22Rv1 (cell line): Measurements from ENCODE around the gene LCE3A.
"Not testable (repeated sequence)": the region's sequence is repeated elsewhere in the genome, so short reads cannot be mapped to it uniquely, and the experiment has no call there.

Source experiments
- H3K27ac ChIP-seq: fragments of 450-650 bp; 2 replicates; pipeline ENCODE4 v1.5.1; 2017
- ZFX ChIP-seq: fragments of 450-650 bp; IDR thresholded peaks from 2 replicates; pipeline ENCODE4 v1.6.1; 2017; ENCODE audit warnings: antibody characterized with exemption, borderline replicate concordance
- TF ChIP-seq, protein P1 (sequence below): fragments of 450-650 bp; IDR thresholded peaks from 2 replicates; pipeline ENCODE4 v1.5.1; 2017; ENCODE audit warnings: mild to moderate bottlenecking

Gene LCE3A, protein sequence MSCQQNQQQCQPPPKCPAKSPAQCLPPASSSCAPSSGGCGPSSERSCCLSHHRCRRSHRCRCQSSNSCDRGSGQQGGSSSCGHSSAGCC

GRCh38 chr1:152622803-152623202 lies at the start of gene LCE3A:
Gene LCE3A, minus strand, starts transcription at chr1:152623103. Its CDS starts 0 bp downstream, at chr1:152623103.
- no peak within 1 kb of the TSS for H3K27ac ChIP-seq
- no peak for TF ChIP-seq ZFX
- TF ChIP-seq, protein P1, sequence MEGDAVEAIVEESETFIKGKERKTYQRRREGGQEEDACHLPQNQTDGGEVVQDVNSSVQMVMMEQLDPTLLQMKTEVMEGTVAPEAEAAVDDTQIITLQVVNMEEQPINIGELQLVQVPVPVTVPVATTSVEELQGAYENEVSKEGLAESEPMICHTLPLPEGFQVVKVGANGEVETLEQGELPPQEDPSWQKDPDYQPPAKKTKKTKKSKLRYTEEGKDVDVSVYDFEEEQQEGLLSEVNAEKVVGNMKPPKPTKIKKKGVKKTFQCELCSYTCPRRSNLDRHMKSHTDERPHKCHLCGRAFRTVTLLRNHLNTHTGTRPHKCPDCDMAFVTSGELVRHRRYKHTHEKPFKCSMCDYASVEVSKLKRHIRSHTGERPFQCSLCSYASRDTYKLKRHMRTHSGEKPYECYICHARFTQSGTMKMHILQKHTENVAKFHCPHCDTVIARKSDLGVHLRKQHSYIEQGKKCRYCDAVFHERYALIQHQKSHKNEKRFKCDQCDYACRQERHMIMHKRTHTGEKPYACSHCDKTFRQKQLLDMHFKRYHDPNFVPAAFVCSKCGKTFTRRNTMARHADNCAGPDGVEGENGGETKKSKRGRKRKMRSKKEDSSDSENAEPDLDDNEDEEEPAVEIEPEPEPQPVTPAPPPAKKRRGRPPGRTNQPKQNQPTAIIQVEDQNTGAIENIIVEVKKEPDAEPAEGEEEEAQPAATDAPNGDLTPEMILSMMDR = no peak

DNA sequence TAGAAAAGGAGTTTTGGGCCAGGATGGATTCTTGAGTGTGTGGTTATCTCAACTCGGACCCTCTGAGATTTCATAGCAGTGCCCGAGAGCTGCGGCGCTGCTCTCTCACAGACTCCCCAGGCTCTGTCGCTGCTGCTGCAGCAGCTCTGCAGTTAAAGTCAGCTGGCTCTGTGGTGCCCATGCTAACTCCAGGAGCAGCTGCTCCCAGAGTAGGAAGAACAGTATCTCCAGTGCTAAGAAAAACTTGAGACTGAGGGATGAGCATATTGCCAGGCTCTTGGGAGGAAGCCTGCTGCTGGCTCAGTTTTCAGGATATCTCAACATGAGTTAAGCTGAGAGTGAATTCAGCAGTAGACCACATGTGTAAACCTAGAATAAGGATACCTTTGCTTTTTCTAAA lies 44.7 kb upstream of the LCE3A start:
- TF ChIP-seq, protein P1 = no peak
- no peak for TF ChIP-seq ZFX
- no peak overlapping the region for H3K27ac ChIP-seq

- H3K27ac ChIP-seq = not testable (repeated sequence)
Observed at GRCh38 chr1:152666171-152666570, 43.3 kb upstream of the LCE3A start.

DNA sequence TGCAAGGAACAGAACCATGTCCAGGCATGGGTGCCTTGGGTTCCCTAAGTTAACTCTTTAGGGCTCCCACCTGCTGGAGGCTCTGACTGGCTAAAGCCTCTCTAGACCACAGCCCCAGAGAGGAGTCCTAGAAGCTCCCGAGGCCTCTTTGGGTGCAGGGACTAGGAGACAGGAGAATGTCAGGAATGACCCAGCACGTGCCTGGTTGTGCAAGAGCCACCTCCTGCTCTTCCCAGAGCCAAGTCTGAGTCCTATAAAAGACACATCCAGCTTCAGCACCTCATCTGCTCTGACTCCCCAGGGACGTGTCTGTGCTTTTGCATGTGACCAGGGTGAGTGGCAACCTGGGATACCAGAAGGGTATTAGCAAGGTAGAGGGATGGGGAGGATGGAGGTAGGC lies 40.2 kb upstream of the LCE3A start, which contains the start of gene LCE2D:
Gene LCE2D, plus strand, starts transcription at position 283 of the 400 bp plus-strand sequence. CDS start 726 bp downstream, outside the sequence.
- TF ChIP-seq, protein P1 = no peak
- TF ChIP-seq ZFX = no peak
- H3K27ac ChIP-seq = no peak within 1 kb of the TSS

- no peak overlapping the region for H3K27ac ChIP-seq
- TF ChIP-seq, protein P1 = no peak
- TF ChIP-seq ZFX = no peak
Observed at GRCh38 chr1:152658649-152659048, 35.7 kb upstream of the LCE3A start.

DNA sequence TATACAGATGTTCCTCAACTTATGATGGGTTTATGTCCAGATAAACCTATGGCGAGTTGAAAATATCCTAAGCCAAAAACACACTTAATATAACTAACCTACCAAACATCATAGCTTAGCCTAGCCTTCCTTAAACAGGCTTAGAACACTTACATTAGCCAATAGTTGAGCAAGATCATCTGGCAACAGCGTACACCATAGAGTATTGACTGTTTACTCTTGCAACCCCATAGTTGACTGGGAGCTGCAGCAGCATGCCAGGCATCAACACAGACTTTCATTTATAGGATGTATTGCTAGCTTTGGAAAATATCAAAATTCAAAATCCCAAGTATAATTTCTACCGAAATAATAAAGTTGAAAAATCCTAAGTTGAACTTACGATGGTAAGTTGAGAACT lies 34.8 kb upstream of the LCE3A start:
- H3K27ac ChIP-seq = no peak overlapping the region
- no peak for TF ChIP-seq ZFX
- TF ChIP-seq, protein P1 = no peak

GRCh38 chr1:152656459-152656858 lies 33.6 kb upstream of the LCE3A start:
- H3K27ac ChIP-seq = no peak overlapping the region
- no peak for TF ChIP-seq ZFX

- H3K27ac ChIP-seq = no peak overlapping the region
- TF ChIP-seq ZFX = no peak
- TF ChIP-seq, protein P1 = peak; percentile 98
Observed at GRCh38 chr1:152654110-152654509, 31.2 kb upstream of the LCE3A start.
